Activated CD8-positive, alpha-beta memory T cell treated with anti-CD3 and anti-CD28 coated beads for 1 hour (primary cell): ENCODE measurements around the gene ARSA.
"Not testable (repeated sequence)": the region's sequence is repeated elsewhere in the genome, so short reads cannot be mapped to it uniquely, and the experiment has no call there.

Experiments used
- DNase-seq, 2 donors: peaks; one replicate each; pipeline ENCODE4 v3.0.0-alpha.2; 2020; ENCODE audit warnings: low read depth in 1 of 2; ENCODE audit errors: extremely low read depth in 1 of 2

The ARSA gene

DNA sequence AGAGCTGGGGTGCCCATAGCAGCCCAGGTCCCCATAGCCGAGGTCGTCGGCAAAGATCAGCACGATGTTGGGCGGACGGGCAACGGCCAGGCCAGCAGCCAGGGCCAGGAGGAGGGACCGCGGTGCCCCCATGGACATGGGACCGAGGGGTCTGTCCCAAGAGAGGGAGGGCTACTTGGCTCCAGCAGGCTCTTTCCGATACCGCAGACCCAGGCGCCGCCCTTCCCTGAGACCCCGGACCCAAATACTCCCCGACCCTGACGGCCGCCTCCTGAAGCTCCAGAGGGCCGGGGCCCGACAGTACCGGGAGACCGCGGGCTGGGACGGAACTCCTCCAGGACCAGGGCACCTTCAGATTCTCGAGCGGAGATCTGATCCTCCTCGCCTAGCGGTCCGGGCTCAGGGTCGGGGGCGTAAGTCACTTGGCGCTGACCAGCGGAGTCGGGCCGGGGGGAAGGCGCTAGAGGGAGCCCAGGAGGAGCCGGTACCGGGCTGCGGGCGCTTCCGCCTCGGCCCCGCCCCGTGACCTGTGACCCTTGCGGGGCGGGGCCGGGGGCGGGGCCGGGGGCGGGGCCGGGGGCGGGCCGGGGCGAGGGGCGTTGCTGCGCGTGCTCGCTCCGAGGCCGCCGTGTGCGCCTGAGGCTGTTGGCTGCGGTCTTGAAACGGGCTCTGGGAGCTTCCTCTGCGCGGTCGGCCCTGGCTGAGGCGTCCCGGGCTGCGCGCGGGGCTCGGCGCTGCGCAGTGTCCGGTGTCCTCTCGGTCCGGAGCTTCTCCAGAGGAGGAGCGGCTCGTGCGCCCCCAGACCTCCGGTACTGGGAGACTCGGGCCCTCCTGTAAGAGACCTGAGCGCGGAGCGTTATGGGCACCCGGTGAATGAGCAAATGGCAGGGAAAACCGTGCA, at the start of gene ARSA:
Gene ARSA (minus strand): TSS at position 511 of the 901 bp plus-strand sequence. CDS start 373 bp downstream, at position 138.
- DNase-seq, result peak in 1 of 2 donors; percentile 59

DNA sequence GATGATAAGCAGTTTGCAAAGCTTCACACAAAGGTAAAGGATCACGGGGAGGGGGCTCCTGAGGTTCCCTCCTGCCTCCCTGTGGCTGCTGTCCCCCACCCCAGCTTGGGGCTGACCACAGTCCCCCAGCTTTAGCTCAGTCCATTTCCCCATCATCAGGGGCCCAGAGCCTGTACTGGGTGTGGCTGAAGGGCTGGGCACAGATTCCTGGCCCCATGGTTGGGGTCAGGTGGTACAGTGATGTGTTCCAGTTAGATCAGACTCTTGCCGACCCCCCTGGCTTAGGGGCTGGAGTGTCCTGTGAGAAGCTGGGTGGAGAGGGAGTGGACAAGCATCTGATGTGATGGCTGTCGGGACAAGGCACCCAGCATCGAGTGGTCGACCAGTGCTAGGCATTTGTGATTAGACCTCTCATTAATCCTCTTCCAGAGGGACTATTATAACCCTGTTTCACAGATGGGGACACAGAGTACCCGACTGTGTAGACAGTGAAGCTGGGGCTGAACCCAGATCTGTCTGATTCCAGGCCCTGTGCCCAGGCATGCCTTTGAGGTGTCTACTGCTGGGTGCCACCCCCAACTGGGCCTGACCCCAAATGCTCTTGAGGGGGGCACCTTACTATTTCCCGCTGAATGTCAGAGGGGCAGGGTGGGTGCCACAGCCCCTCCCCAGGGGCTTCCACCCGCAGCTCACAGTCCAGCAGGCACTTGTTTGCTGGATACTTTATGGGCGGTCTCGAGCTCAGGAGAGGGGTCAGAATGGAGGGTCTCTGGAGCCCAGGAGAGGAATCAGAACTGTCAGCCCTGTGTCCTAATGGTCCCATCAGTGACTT, 48.9 kb upstream of the ARSA start:
- no peak for DNase-seq

DNA sequence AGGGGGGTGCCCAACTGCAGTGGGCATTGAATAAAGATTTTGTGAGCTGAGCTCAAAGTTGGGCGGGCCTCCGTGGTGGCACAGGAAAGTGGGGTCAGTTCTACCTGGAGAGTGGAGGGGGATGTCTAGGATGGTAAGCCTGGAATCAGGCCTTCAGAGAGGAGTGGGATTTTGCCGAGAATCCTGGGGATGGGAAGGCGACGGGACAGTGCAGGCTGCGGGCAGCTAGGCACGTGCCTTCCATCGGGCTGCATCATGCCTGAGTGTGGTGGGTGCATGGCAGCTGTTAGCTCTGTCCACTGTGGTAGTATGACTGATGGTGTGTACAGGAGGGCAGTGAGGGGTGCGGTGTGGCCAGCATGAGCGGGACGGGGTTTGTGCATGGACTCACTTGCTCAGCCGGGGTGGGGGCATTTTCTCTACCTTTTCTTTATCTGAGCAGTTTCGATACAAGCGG, 48.3 kb upstream of the ARSA start:
- no peak for DNase-seq

DNA sequence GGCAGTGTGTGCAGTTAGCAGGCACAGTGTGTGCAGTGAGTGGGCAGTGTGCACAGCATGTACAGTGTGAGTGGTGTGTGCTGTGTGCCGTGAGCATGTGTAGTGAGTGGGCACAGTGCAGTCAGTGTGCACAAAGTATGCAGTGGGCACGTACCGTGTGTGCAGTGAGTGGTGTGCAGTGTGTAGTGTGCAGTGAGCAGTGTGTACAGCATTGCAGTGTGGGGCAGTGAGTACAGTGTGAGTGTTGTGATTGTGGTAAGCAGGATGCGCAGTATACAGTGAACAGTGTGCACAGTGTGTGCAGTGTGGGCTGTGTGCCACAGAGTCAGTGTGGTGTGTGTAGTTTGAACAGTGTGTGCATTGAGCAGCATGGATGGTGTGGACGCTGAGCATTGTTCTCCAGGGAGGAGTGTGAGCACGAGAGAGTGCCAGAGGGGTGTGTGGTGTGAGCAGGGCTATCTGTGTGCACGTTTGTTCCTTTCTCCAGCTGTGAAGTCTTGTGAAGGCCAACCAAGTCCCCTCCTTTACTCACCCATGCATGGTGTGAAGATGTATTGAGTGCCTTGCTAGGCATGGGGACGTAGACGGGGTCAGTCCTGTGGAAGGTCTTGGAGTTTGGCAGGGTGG, 47.7 kb upstream of the ARSA start:
- no peak for DNase-seq

DNA sequence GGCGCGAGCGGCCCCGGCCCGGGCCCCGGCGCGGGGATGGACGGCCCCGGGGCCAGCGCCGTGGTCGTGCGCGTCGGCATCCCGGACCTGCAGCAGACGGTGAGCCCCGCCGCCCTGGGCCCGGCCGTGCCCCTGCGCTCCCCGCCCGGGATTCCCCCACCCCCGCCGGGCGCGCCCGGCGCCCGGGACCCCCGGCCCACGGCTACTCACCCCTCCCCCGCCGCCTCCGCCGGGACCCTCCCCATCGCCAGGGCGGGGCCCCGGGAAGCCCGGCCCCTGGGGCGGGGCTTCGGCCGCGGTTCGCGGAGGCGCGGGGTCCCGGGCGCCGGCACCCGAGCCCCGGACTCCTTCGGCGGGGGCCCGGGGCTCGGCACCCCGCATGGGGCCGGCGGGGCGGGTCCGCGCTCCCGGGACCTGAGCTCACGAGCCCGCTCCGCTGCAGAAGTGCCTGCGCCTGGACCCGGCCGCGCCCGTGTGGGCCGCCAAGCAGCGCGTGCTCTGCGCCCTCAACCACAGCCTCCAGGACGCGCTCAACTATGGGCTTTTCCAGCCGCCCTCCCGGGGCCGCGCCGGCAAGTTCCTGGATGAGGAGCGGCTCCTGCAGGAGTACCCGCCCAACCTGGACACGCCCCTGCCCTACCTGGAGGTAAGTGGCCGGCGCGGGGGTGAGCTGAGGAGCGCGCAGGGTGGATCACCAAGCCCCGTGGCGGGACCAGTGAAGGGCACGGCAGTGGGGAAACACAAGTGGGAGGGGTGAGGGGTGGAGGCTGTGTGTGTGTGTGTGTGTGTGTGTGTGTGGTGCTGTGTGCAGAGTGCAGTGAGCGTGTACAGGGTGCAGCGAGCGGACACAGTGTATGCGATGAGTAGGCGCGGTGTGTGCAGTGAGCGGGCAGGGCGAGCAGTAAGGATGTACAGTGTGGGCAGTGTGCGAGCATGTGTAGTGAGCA, 46.9 kb upstream of the ARSA start:
- no peak for DNase-seq

DNA sequence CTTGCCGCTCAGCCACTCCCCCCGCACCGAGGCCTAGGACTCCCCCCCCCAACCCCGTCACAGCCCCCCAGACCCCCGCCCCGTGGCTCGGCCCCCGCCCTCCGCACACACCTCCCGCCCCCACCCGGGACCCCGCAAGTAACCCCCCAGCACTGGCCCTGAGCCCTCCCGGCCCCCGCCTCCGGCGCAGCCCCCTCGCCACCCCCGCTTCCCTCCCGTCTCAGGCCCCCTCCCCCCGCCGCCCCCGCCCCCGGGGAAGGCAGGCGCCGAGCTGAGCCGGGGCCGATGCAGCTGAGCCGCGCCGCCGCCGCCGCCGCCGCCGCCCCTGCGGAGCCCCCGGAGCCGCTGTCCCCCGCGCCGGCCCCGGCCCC, 46.2 kb upstream of the ARSA start:
- DNase-seq, result no peak

DNA sequence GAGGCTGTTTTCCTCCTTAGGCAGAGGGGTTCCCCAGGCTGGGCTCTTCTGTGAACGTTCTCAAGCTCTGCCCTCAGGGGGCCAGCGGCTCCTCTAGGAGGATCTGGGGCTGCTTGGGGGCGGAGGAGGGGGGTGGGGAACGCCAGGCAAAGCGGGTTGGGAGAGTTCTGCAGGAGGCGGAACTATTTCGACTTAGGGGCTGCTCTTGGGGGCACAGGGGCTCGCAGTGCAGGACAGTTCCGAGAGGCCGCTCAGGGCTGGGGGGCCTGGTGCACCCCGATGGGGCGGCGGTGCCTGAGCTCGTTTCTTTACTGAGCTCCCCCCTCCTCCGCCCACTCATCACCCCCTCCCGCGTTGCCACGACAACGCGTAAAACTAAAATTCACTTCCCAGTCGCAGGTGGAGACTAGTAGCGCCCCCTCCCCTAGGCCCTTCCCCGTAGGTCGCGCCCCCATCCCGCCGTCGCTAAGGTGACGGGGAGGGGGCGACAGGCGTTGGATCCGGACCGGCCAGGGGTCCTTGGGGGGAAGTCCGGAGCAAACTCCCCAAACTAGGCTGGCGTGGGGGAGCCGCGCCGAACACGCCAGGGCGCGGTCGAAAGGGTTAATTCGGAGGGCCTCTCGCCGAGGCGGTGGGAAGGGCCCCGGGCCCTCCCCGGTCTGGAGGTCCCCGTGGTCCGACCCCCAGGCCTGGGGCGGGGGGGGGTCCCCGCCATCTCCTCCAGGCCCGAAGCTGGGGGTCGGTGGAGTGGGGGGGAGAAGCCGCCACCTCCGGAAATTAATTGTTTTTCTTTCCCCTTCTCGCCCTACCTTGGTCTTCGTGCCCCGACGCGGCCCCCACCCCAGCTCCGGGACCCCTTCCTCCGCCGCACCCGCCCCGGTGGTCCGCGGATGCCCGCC, 45.5 kb upstream of the ARSA start:
- DNase-seq, result no peak

DNA sequence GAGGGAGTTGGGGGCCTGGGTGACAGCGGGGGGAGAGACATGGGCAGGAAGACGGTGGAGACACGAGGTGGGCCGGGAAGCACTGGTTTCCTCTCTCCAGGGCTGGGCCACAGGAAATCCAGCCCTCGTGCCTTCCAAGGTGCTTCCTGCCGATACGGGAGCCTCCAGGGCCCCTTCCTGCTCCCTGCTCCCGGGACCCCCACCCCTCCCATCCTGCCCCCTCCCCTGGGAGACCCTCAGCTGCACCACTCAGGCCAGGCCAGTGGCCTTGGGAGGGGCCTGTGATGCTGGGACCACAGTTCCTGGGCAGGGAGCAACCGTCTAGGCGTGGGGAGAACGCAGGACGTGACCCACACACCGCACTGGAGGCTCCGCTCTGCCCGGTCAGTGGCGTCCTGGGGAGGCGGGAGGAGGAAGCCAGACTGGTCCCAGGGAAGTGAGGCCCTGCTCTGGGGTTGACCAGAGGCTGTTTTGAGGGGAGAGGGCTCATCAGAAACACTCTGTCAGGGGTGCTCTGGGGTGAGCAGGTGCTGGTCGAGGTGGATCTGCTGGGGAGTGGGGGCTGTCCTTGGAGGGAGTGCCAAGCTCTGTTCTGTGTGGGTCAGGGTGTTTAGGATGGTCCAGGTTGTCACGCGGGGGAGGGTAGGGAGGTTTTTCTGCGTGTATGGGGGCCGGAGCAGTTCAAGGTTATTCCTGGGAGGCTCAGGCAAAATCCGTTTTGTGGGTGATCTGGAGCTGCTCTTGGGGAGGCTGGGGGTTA, 44.7 kb upstream of the ARSA start, which contains the start of gene SHANK3:
Gene SHANK3 (plus strand): TSS at position 353 of the 760 bp plus-strand sequence.
- DNase-seq, result no peak

DNA sequence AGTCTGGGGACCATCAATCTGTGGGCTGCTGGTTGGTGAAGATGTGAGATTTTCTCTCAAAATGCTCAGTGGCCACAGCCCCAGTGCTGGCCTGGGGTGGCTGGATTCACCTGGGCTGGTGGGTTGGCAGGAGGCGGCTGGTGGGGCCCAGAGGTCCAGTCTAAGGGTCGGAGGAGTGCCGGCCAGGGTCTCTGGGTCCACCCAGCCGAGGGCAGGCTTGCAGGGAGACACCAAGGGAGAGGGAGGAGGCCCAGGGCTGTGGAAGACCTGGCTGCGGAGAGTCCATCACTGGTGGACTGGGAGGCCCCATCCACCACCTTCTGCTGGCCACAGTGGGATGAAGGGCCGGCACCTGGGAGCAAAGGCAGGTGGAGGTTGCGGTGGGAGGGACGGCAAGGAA, 44.1 kb upstream of the ARSA start:
- no peak for DNase-seq

DNA sequence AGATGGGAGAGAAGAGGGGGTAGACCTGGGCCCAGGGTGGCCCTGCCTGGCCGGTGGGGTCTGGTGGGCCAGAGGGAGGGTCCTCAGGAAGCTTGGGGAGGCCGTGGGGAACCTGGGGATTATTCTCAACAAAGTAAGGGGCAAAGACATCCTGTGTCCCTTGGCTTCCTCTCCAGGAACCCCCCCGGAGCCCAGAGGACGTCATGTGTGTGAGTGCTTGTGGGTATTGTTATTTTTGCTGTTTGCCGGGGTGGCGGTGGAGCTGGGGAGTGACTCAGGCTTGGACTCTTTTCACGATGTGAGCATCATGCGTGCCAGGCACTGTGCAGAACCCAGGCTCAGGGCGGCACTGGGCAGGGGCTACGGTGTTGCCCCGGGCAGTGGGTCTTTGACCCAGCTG, 43.7 kb upstream of the ARSA start:
- DNase-seq, result no peak

DNA sequence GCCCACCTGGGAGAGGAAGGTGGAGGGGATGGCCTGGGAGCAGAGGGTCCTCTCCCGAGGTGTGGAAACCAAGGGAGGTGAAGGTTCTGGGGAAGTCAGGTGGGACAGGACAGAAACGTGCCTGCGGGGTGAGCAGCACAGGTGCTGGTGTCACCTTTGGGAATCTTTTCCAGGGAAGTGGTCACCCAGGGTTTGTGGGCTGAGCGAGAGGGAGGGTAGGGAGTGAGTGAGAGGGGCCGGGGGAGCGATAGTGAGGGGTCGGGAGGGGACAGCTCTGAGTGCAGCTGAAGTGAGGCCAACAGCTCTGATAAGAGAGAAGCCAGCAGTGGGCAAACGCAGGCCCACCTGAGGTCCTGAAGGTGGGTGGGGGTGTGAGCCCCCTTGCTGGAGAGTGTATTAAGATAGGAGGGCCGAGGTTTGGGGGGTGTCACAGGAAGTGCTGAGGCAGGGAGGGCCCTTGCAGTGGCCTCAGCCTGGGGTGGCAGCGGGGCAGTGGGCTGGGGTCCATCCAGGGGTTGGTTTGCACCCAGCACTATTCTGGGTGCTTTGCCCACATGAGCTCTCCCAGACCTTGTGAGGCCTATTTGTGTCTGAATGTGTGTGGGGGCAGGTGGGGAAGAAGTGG, 43.1 kb upstream of the ARSA start:
- DNase-seq, result no peak

DNA sequence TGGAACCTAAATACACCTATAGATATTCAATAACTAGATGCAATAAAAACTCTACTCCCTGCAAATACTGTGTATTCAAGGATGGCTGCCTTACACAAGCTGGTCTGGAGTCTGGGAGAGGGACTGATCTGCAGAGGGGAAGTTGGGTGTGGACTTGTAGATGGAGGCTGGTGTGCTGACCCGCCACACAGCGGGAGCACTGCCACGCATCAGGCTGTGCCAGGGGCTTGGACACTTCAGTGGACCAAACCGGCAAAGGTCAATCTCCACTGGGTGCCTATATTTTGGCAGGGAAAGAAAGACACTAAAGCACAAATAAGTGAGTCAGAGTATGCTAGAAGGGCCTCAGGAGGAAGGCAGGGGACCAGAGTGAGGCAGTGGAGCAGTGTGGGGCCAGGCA, 42.6 kb upstream of the ARSA start:
- DNase-seq, result no peak

DNA sequence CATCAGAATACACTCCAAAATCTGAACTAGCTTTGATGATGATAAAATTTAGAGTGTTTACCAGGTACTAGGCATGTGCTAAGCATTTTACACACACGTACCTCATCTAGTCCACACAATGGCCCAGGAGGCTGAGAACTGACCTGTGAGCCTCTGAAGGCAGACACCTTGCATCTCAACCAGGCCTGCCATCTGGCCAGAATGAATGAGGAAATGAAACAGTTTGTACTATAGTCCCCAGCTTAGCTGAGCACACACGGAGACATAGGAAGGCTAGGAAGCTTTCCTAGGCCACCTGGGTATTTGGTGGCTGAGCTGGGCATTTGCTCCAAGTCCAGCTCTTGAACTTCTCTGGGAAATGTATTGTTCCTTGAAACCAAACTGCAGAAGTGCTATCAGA, 37.8 kb upstream of the ARSA start:
- no peak for DNase-seq

DNA sequence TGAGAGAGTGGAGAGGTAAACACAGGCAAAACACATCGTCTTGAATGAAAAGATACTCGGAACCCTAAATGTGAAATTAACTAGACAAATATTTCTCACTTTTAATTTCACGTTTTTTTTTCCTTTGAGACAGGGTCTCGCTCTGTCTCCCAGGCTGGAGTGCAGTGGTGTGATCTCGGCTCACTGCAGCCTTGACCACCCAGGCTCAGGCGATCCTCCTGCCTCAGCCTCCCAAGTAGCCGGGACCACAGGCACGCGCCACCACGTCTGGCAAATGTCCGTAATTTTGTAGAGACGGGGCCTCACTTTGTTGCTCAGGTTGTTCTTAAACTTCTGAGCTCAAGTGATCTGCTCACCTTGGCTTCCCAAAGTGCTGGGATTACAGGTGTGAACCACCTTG, 37.3 kb upstream of the ARSA start:
- no peak for DNase-seq

DNA sequence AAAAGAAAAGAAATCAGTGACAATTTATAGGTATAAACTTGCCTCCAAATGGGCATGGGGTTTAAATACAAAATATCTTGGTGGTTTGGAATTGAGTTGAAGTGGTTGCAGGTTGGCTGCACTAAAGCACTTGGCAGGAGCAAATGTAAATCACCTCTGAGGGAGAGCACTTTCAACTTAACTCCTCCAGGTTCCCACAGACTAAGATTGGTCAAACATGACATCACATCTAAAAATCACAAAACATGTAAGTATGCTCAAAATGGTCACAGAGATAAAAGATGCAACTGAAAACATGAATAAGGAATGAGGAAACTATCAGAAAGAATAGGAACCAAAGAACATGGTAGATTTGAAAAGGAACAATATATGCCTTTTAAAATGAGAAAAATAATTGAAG, 32.4 kb upstream of the ARSA start:
- DNase-seq, result no peak

DNA sequence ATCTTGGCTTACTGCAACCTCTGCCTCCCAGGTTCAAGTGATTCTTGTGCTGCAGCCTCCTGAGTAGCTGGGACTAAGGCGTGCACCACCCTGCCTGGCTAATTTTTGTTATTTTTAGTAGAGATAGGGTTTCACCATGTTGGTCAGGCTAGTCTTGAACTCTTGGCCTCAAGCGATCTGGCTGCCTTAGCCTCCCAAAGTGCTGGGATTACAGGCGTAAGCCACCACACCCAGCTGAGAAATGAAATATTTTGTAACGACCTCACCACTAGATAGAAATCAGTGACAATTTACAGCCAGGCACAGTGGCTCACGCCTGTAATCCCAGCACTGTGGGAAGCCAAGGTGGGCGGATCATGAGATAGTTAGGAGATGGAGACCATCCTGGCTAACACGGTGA, 31.8 kb upstream of the ARSA start:
- DNase-seq, result not testable (repeated sequence)

DNA sequence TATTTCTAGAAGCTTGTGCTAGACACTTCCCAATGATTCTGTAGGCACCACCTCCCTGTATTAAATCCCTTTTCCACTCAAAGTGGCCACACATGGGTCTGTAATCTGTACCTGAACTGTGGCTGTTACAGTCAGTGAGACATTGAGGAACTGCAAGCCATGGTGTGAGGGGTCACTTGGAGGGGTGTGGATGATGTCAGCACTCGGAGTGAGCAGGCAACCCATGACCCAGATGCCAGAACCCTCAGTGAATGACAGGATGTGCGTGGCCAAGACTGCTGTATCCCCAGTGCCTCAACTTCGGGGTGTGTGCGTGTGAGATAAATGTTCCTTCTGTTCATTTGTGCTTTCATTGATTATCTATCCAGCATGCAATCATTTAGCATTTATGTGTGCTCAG, 30.0 kb upstream of the ARSA start:
- no peak for DNase-seq
